ENCODE measurements around the gene SMG6.

Gene SMG6

DNA sequence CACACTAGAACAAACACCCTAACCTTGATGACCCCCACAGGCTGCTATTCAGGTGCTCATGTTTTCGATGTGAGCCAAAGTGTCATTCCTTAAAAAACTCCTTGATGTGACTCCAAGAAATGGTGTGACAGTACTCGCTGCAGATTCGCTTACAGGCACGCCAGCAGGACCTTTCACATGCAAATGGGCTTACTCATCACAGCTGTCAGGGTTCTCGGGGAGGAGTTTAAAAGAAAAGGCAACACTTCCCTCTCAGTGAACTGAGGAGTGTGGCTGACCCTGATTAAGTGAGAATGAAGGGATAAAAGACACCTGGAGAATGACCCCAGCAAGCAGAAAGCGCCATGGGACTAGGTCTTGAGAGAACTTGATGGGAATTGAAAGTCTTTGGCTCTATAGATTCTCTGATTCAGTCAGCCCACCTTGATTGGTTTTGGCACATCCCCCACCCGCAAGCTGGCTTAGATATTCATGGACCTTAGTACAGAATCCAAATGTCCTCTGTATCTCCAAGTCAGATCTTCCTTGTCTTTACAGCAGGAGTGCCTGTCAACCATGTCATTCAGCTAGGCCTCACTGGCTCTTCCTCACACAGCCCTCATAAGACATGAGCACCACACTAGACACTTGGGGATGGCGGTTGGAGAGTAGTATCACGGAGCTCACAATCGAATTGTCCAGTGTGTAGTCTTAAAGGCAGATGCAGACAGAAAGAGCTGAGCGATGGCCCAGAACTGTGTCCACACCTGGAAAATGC is 166.1 kb downstream of the SMG6 start:
- TF ChIP-seq POLR2A (IDR thresholded peaks at IDR 0.05; ENCODE audit: extremely low read depth, insufficient read length) (no peak), MYC (IDR thresholded peaks at IDR 0.05; ENCODE audit: low read depth, low read length) (no peak)
- TF ChIP-seq, protein P1, sequence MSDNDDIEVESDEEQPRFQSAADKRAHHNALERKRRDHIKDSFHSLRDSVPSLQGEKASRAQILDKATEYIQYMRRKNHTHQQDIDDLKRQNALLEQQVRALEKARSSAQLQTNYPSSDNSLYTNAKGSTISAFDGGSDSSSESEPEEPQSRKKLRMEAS (IDR thresholded peaks at IDR 0.05; ENCODE audit: low read depth, low read length) = no peak
- TF ChIP-seq, protein P2, sequence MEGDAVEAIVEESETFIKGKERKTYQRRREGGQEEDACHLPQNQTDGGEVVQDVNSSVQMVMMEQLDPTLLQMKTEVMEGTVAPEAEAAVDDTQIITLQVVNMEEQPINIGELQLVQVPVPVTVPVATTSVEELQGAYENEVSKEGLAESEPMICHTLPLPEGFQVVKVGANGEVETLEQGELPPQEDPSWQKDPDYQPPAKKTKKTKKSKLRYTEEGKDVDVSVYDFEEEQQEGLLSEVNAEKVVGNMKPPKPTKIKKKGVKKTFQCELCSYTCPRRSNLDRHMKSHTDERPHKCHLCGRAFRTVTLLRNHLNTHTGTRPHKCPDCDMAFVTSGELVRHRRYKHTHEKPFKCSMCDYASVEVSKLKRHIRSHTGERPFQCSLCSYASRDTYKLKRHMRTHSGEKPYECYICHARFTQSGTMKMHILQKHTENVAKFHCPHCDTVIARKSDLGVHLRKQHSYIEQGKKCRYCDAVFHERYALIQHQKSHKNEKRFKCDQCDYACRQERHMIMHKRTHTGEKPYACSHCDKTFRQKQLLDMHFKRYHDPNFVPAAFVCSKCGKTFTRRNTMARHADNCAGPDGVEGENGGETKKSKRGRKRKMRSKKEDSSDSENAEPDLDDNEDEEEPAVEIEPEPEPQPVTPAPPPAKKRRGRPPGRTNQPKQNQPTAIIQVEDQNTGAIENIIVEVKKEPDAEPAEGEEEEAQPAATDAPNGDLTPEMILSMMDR (IDR thresholded peaks at IDR 0.05; ENCODE audit: low read depth, low read length) = no peak
- peak; percentile 12 for DNase-seq (ENCODE audit: low read depth)
- no peak overlapping the region for H3K4me3 ChIP-seq (ENCODE audit: low read depth, low read length)

DNA sequence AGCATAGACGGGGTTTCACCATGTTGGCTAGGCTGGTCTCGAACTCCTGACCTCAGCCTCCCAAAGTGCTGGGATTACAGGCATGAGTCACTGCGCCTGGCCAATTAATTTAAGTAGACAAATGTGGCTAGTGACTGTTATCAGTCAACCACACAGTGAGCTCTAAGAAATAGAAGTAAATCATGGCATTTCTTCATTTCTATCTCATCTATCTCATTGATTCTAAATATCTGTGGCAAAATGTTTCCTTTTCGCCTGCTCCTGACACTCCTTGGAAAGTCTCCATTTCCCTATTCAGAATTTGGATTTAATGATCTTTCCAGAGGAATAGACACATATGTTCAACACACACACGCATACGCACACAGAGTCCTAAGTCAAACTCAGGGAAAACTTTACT is 167.3 kb downstream of the SMG6 start:
- TF ChIP-seq, protein P1 (IDR thresholded peaks at IDR 0.05; ENCODE audit: low read depth, low read length) = no peak
- TF ChIP-seq MYC (IDR thresholded peaks at IDR 0.05; ENCODE audit: low read depth, low read length) (no peak), POLR2A (IDR thresholded peaks at IDR 0.05; ENCODE audit: extremely low read depth, insufficient read length) (no peak)
- TF ChIP-seq, protein P2 (IDR thresholded peaks at IDR 0.05; ENCODE audit: low read depth, low read length) = no peak
- H3K4me3 ChIP-seq (ENCODE audit: low read depth, low read length) = no peak overlapping the region
- peak; percentile 14 for DNase-seq (ENCODE audit: low read depth)

DNA sequence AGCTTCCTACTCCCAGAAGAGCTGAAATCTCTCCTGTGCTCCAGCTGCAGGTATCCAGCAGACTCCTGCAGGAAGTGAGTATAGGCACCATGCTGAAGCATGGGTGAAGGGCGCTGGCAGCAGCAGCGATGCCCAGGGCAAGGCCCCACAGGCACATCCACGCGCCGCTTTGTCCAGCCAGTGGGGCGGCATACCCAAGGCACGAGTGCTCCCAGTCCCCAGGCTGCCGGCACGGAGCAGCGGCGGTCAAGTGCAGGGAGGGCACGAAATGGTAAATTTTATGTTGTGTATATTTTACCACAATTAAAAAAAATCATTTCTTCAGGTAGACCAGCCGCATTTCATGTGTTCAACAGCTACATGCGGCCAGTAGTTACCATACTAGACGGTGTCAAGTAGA is 175.6 kb downstream of the SMG6 start:
- DNase-seq (ENCODE audit: low read depth) = no peak
- no peak for TF ChIP-seq MYC (IDR thresholded peaks at IDR 0.05; ENCODE audit: low read depth, low read length)
- TF ChIP-seq, protein P2 (IDR thresholded peaks at IDR 0.05; ENCODE audit: low read depth, low read length) = no peak
- no peak for TF ChIP-seq POLR2A (IDR thresholded peaks at IDR 0.05; ENCODE audit: extremely low read depth, insufficient read length)
- TF ChIP-seq, protein P1 (IDR thresholded peaks at IDR 0.05; ENCODE audit: low read depth, low read length) = no peak

DNA sequence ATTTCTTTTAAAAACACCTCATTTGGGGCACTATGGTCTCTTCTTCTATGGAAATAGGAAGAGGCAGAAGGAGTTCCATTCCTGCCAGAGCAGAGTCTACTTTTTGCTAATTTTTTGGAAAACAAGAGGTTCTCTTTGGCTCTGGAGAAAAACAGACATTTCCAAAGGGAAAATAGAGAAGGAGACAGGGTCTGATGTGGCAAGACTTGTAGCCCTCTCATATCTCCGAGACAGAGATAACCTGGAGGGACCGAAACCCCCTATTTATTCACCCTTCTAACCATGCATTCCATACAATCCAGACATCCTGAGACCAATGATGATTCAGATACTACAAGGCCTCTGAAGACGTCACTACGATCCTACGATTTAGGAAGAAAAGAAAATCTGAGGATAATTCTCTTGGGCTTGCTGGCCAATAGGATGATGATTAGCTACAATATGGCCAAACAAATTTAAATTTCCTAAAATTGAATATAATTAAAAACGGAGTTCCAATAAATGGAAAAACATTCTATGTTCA is 178.5 kb downstream of the SMG6 start:
- DNase-seq (ENCODE audit: low read depth) = no peak
- no peak overlapping the region for H3K4me3 ChIP-seq (ENCODE audit: low read depth, low read length)
- TF ChIP-seq MYC (IDR thresholded peaks at IDR 0.05; ENCODE audit: low read depth, low read length) = no peak
- TF ChIP-seq, protein P1 (IDR thresholded peaks at IDR 0.05; ENCODE audit: low read depth, low read length) = no peak
- TF ChIP-seq, protein P2 (IDR thresholded peaks at IDR 0.05; ENCODE audit: low read depth, low read length) = no peak
- TF ChIP-seq POLR2A (IDR thresholded peaks at IDR 0.05; ENCODE audit: extremely low read depth, insufficient read length) = no peak

More for the DNA sequence above, 175.6 kb downstream of the SMG6 start:
- no peak overlapping the region for H3K4me3 ChIP-seq (ENCODE audit: low read depth, low read length)

DNA sequence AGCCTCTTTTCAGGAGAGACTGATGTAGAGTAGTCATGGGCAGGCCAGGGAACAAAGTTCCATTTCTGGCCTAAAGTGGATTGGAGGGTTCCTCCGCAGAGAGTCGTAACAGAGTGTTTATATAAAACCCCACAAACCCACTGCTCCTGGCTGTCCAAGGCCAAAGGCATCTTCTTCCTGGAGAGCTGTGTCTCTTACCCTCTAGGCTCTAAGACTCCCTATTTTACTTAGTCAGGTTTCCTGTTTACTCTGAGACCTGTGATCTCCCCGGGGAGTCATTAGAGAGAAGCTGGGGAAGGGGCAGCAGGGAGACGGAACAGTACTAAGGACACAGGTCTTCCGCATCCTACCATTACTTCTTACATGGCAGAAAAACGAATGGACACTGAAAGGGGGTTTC is 179.2 kb downstream of the SMG6 start:
- no peak overlapping the region for H3K4me3 ChIP-seq (ENCODE audit: low read depth, low read length)
- peak; percentile 14 for DNase-seq (ENCODE audit: low read depth)
- TF ChIP-seq, protein P1 (IDR thresholded peaks at IDR 0.05; ENCODE audit: low read depth, low read length) = no peak
- TF ChIP-seq, protein P2 (IDR thresholded peaks at IDR 0.05; ENCODE audit: low read depth, low read length) = no peak
- no peak for TF ChIP-seq POLR2A (IDR thresholded peaks at IDR 0.05; ENCODE audit: extremely low read depth, insufficient read length)
- no peak for TF ChIP-seq MYC (IDR thresholded peaks at IDR 0.05; ENCODE audit: low read depth, low read length)
